ENCODE measurements around the gene DUS1L.

The DUS1L gene

GRCh38 chr17:82100502-82101298 lies 35.1 kb upstream of the DUS1L start:
- DNase-seq: no peak

GRCh38 chr17:82098939-82099763 lies 33.5 kb upstream of the DUS1L start:
- peak; percentile 78 for DNase-seq

GRCh38 chr17:82098169-82098938 lies 32.8 kb upstream of the DUS1L start, which contains the start of gene FASN:
FASN (minus strand) TSS chr17:82098236; CDS start chr17:82096445, 1,791 bp downstream.
- DNase-seq: peak; percentile 97

GRCh38 chr17:82097919-82098168 lies 32.2 kb upstream of the DUS1L start:
- DNase-seq: no peak

DNA sequence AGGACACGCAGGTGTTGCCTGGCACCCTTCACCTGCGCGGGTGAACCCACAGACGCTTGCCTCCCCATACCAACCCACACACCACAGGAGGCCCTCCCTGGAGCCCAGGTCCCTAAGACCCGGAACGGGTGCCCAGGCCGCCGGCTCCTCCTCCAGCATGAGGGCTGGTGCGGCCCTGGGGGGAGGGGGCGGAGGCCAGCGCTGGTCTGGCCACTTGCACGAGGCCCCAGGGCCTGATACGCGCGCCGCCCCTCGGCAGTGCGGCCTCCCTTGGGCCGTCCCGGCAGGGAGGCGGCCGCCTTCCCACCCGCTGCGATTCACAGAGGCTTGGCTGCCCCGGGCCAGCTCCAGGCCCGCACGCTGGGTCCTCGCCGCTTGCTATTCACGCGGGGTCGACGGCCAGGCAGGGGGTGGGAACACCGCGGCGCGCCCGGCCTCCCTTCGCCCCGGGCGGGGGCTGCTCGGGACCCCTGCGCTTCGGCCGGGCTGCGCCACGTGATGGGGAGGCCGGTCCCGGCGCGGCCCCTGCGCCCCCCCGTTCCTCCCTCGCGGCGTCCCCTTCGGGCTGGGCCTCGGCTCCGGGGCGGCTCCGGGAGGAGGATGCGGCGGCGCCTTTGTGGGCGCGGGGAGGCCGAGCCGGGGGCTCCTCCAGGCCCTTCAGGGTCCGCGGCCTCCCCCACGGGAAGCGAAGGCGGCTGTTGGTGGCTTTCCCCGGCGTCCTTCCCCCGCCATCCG lies 31.7 kb upstream of the DUS1L start:
- DNase-seq: peak; percentile 57

DNA sequence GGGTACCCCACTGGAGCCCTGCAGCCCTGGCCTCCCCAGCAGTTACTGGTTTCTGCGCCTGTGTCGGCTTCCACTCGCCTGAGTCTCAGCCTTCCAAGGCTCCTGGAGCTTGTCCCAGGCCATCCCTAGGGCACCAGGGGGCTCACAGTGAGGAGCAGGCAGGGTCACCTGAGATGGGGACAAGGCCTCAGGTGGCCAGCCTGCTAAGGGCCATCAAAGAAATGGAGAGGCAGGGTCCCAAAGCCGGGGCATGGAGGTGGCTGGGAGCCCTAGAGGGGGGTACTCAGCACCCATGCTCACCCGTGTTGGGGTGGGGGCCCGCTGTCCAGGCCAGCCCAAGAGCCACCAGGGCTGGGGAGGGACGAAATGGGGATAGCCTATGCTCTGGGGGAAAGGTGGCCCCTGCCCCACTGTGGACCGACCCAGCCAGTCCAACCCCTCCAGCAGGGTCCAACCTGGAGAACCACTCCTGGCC lies 31.1 kb upstream of the DUS1L start:
- no peak for DNase-seq

- DNase-seq: no peak
Observed at GRCh38 chr17:82095777-82096708, 30.4 kb upstream of the DUS1L start.

DNA sequence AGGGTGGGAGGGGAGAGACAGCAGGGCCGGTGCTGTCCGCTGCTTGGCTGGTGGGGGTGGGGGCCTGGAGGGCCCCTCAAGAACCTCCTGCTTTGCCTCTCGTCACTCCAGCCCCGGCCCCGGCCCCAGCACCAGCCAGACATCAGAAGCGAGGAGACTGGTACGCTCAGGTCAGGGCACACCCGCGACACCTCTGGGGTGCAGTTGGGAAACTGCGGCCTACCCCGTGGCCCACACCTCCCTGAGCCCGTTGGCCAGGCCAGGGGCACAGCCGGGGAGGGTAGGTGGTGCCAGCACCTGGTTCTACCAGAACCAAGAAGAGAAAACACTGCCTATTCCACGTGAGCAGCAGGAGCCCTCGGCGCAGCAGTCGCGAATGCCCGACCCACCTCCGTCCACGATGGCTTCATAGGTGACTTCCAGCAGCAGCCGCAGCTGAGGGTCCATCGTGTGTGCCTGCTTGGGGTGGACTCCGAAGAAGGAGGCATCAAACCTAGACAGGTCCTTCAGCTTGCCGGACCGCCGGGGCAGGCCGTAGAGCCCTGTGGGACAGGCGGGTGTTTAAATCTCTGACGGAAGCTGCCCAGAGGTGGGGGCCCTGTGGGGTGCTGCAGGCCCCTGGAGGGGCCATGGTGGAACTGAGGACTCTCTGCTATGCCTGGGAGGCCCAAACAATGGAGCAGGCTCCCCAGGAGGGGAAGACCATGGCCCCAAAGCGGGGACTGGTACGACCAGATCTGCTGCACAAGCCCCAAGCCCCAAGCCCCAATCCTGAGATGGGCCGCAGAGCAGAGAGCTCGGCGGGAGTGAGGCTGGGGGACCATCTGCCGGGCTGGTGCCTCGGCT lies 29.6 kb upstream of the DUS1L start:
- peak; percentile 45 for DNase-seq

GRCh38 chr17:82092995-82093751 lies 27.6 kb upstream of the DUS1L start:
- no peak for DNase-seq

DNA sequence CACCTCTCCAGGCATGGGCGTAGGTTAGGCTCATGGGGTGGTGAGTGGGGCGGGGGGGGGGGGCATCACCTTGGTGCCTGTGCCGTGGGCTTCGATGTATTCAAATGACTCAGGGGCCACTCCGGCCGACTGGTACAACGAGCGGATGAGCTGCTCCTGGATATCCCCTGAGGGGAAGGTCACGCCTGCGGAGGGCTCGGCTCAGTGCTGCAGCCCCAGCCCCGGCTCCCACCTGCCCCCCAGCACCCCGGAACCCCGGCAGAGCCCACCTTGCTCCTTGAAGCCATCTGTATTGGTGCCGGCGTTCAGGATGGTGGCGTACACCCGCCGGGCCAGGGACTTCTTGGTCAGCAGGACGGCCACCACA lies 27.0 kb upstream of the DUS1L start:
- DNase-seq: no peak

DNA sequence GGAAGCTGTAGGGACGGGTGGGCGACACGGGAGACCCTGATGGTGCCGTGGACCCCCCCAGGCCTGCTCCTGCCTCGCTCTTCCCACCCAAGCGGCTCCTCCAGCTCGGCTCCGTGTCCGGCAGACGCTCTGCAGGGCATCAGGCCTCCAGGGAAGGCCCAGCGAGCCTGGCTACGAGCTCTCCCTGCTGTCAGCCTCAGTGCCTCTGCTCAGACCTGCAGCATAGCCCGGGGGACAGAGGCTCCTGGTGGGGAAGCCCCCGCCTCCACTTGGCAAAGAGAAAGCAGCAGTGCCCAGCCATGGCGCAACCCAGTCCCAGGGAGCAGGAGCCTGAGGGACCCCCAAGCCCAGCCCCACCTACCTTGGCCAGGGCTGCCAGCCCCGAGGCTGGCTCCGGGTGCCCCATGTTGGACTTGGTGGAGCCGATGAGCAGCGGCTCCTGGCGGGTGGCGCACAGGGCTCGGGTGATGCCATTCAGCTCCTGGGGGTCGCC lies 26.5 kb upstream of the DUS1L start:
- no peak for DNase-seq

DNA sequence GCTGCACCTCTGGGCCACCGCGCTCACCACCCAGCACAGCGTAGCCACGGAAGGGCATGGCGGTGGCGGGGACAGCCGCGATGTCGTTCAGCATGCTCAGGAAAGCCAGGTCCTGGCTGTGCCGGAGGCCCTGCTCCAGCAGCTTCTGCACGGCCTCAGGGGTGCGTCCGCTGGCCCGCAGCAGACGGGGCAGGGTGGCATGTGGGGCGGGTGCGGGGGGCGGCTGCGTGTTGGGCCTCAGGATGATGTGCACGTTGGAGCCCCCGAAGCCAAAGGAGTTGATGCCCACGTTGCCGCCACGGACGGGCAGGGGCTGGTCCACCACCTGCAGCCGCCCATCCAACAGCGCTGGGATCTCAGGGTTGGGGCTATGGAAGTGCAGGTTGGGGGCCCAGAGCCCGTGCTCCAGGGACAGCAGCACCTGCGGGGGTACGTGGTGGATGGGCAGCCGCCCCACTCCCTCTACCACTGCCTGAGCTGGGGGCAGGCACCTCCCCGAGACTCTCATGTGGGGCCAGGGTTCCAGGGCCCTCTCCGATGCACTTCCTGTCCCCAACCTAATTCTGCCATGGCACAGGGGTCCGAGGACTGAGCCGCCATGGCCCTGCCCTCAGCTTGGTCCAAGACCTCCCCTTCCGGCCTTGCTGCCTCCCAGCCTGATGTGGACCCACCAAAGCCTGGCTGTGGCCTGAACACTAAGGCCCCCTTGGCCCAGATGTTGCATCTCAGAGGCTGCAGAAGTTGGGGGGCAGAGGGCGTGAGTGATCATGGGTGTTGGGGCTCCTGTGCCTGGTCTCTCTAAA lies 25.9 kb upstream of the DUS1L start:
- no peak for DNase-seq

GRCh38 chr17:82090549-82091263 lies 25.1 kb upstream of the DUS1L start:
- DNase-seq: no peak

DNA sequence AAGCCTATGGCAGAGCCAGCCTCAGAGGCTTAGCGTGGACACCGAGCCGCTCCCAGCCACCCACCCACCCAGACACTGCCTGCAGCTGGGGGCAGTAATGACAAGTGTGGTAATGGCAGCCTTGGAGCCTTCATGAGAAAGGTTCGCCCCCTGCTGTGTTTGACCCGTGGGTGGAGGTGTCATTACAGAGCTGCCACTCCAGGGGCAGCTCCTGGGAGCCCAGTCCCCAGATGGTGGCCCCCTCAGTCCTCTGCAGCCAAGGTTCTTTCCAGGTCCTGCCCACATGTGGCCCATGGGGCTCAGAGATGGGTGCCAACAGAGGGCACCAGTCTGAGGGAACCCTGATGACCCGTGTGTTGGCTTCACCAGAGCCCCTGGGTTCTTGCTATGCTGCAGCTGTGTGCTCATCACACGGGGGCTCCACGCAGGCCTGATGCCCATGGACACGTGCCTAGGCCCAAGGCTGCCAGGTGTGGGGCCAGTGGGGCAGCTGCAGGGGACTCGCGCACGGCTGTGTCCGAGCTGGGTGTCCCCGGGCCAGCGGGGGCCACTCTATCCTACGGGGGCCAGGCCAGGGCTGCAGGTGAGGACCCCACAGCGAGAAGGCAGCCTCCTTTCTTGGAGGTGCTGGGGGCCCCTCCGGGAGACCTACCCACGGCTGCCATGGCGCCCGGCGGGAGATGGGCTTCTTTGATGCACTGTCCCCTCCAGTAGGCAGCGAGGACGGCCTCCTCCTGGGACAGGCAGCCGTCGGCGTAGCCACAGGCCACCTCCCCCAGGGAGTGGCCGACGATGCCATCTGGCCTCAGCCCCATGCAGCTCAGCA lies 24.3 kb upstream of the DUS1L start:
- DNase-seq: no peak

DNA sequence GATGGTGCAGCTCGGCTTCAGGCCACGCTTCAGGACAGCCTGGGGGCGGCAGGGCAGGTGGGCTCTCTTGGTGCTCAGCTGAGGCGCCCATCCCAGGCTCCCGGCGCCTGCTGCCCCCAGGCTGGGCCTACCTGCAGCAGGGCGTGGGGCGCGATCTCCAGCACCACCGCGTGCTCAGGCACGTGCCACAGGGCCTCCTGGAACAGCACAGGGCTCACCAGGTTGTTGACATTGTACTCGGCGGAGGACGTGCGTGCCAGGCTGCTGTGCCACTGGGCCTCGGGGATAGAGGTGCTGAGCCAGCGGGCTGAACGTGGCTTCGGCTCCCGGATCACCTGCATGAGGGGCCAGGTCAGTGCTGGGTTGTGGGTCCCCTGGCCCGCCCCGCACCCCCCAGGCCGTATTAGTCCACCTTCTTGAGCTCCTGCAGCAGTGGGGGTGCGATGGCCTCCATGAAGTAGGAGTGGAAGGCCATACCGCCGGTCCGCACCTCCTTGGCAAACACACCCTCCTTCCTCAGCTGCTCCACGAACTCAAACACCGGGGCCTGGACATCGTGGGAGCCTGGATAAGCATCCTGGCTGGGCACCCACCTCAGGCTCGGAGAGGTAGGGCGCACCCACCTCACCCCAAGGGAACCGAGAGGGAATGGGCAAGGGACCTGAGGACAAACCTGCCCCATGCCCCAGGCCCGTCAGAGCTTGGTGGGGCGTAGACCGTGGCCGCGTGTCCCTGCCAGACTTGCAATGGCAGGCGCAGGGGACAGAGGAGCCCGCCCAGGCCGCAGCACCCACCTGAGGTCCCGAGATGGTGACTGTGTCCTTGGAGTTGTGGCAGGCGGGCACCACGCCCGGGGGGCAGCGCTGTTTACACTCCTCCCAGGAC lies 23.5 kb upstream of the DUS1L start:
- no peak for DNase-seq

All from NCI-H82 (cell line).